PC-3 (cell line): ENCODE measurements around the gene ZFP36. TPM values are rescaled to one million over a fixed set of nuclear protein-coding genes. Genes with fewer than 3 reads are reported as not detected.

Source experiments
- ATAC-seq: fragments of 200-7000 bp; cut with Tn5 transposase; 2 replicates; pipeline ENCODE4 v1.9.1; 2020; ENCODE audit warnings: mild to moderate bottlenecking, moderate library complexity
- Bru-seq: library from RNA; stranded (reverse); fragments of 400-500 nt; gene quantifications from one replicate; lab custom pipeline; 2021; lab: Mats Ljungman, UMichigan
- BruChase-seq, 2 experiments: library from RNA; stranded (reverse); fragments of 400-500 nt; gene quantifications; one replicate each; lab custom pipeline; 2021; lab: Mats Ljungman, UMichigan
- BruUV-seq: library from RNA; stranded (reverse); fragments of 400-500 nt; replicated peaks from 2 replicates; lab custom pipeline; 2021; lab: Mats Ljungman, UMichigan
- CTCF ChIA-PET: fragments of 300-600 bp; sonication (Branson Sonifier 250); formaldehyde crosslinking; loops from one replicate; lab custom pipeline; 2022; ENCODE audit warnings: antibody characterized with exemption; lab: Charles Lee
- POLR2A ChIA-PET: fragments of 300-600 bp; sonication (Branson Sonifier 250); formaldehyde crosslinking; loops from one replicate; lab custom pipeline; 2022; ENCODE audit warnings: antibody characterized with exemption; ENCODE audit not compliant: unreplicated experiment; lab: Charles Lee
- DNase-seq: peaks from one replicate; pipeline ENCODE4 v3.0.0-alpha.2; 2015
- H2AFZ ChIP-seq: fragments of 300-600 bp; sonication (generic); 2 replicates; pipeline ENCODE4 v1.6.0; 2016; ENCODE audit warnings: antibody characterized with exemption, low read length
- H3F3A ChIP-seq: fragments of 300-600 bp; sonication (generic); one replicate; pipeline ENCODE4 v1.6.0; 2017; ENCODE audit warnings: antibody characterized with exemption, low read length, control low read depth, mild to moderate bottlenecking; ENCODE audit not compliant: unreplicated experiment
- H3K27ac ChIP-seq: fragments of 300-600 bp; sonication (generic); 2 replicates; pipeline ENCODE4 v1.5.1; 2016; ENCODE audit warnings: mild to moderate bottlenecking, low read length
- H3K27me3 ChIP-seq: fragments of 300-600 bp; sonication (generic); 2 replicates; pipeline ENCODE4 v1.6.1; 2016; ENCODE audit warnings: low read length, mixed read lengths
- H3K36me3 ChIP-seq: fragments of 300-600 bp; sonication (generic); 2 replicates; pipeline ENCODE4 v1.6.1; 2016; ENCODE audit warnings: low read depth, mixed run types, low read length, mixed read lengths
- H3K4me1 ChIP-seq: fragments of 300-600 bp; sonication (generic); 2 replicates; pipeline ENCODE4 v1.5.1; 2016; ENCODE audit warnings: low read length; ENCODE audit not compliant: insufficient read depth
- H3K4me2 ChIP-seq: fragments of 300-600 bp; sonication (generic); 2 replicates; pipeline ENCODE4 v1.6.0; 2016; ENCODE audit warnings: low read length
- H3K4me3 ChIP-seq: fragments of 300-600 bp; sonication (generic); 2 replicates; pipeline ENCODE4 v1.5.1; 2016; ENCODE audit warnings: mild to moderate bottlenecking, low read length, mixed read lengths
- H3K79me2 ChIP-seq: fragments of 300-600 bp; sonication (generic); 2 replicates; pipeline ENCODE4 v1.6.1; 2017; ENCODE audit warnings: low read length, mixed read lengths
- H3K9ac ChIP-seq: fragments of 300-600 bp; sonication (generic); 2 replicates; pipeline ENCODE4 v1.6.0; 2016; ENCODE audit warnings: mild to moderate bottlenecking, low read length
- H3K9me2 ChIP-seq: fragments of 300-600 bp; sonication (generic); replicated peaks from 2 replicates; pipeline ENCODE4 v1.6.1; 2016; ENCODE audit warnings: mixed run types, low read length, mixed read lengths
- H3K9me3 ChIP-seq: fragments of 300-600 bp; sonication (generic); 2 replicates; pipeline ENCODE4 v1.6.1; 2016; ENCODE audit warnings: low read length, mixed read lengths
- H4K20me1 ChIP-seq: fragments of 300-600 bp; sonication (generic); 2 replicates; pipeline ENCODE4 v1.6.1; 2016; ENCODE audit warnings: low read length, mixed read lengths
- CTCF ChIP-seq: fragments of 300-600 bp; sonication (generic); conservative IDR thresholded peaks from 2 replicates; pipeline ENCODE4 v1.5.1; 2017; ENCODE audit warnings: antibody characterized with exemption, low read depth, mild to moderate bottlenecking, low read length
- EZH2 ChIP-seq: fragments of 300-600 bp; sonication (generic); IDR thresholded peaks from one replicate; pipeline ENCODE4 v1.6.1; 2017; ENCODE audit warnings: antibody characterized with exemption, mild to moderate bottlenecking, low read length; ENCODE audit not compliant: unreplicated experiment
- EZH2phosphoT487 ChIP-seq: fragments of 300-600 bp; sonication (generic); IDR thresholded peaks from 2 replicates; pipeline ENCODE4 v1.6.1; 2018; ENCODE audit warnings: mild to moderate bottlenecking, antibody characterized with exemption, low read length, borderline replicate concordance
- intact Hi-C: fragments of 100-400 bp; cut with micrococcal nuclease; formaldehyde crosslinking; loops from 2 replicates; pipeline ENCODE4 v1.9.0; 2023
- long read RNA-seq: library from polyadenylated mRNA; unstranded; transcript quantifications from one replicate; pipeline ENCODE4 v2.0.0, GENCODE V29; 2021; ENCODE audit not compliant: unreplicated experiment
- total RNA-seq: library from RNA; depleted of rRNA; stranded (reverse); fragments of >200 nt; gene quantifications from 2 replicates; pipeline ENCODE4 v1.2.3, GENCODE V29; 2014; rRNA removed

ZFP36 gene
- total RNA-seq (32.7 and 68.4 TPM in 2 replicates), Bru-seq, nascent RNA (percentile 93 among the genes with signal in this experiment), BruChase-seq, experiment 1, labeled RNA remaining after a 6-hour chase (percentile 74 among the genes with signal in this experiment), BruChase-seq, experiment 2, labeled RNA remaining after a 2-hour chase (percentile 83 among the genes with signal in this experiment)
- long read RNA-seq, transcript ZFP36-203 (2 exons, 1,786 nt) = major isoform, 11 of 25 reads
- long read RNA-seq, partial matches to known transcripts = 0 of 25 reads
- long read RNA-seq, other reads (novel, unspliced or antisense) = 14 of 25 reads

GRCh38 chr19:39406656-39407409, at the start of gene ZFP36:
Gene ZFP36 (plus strand): TSS chr19:39406847. CDS start chr19:39406905, 58 bp downstream.
- ChIA-PET CTCF (no interaction called here), POLR2A (interaction anchor here (0.6 kb wide), 2 partner anchors 100 to 757 kb away, joined by 3 to 4 read pairs; no protein-coding TSS in a partner anchor)
- intact Hi-C loops = no loop called here
- Histone ChIP-seq H3K79me2 (peaks cover 22% of the 10 kb centered on the region), H3K9me2 (no peaks in the 10 kb centered on the region), H3K9me3 (no peaks in the 10 kb centered on the region), H3K27me3 (no peaks in the 10 kb centered on the region), H3K27ac (peak within 1 kb of the TSS; percentile 83), H3K36me3 (peaks cover 9% of the 10 kb centered on the region), H4K20me1 (peaks cover 20% of the 10 kb centered on the region), H2AFZ (peak within 1 kb of the TSS; percentile 45; the same call in 1 of the 2 replicates), H3F3A (no peaks in the 10 kb centered on the region), H3K4me2 (peak within 1 kb of the TSS; percentile 99), H3K4me3 (peak within 1 kb of the TSS; percentile 100), H3K9ac (peak within 1 kb of the TSS; percentile 94), H3K4me1 (peaks cover 51% of the 10 kb centered on the region)
- ATAC-seq = peak; percentile 9
- peak; percentile 64 for DNase-seq
- TSS peak; percentile 80 for BruUV-seq
- no peak for TF ChIP-seq EZH2phosphoT487
- no peak for TF ChIP-seq EZH2
- no peak for TF ChIP-seq CTCF

- POLR2A ChIA-PET = no interaction called here
Measured at GRCh38 chr19:39359026-39359425, 47.6 kb upstream of the ZFP36 start.

More at GRCh38 chr19:39359026-39359425, 47.6 kb upstream of the ZFP36 start:
- H3K9ac ChIP-seq = no peak overlapping the region
- H3K36me3 ChIP-seq = no peaks in the 10 kb centered on the region; the same call in 1 of the 2 replicates
- CTCF ChIA-PET = no interaction called here
- no TSS peak for BruUV-seq
- DNase-seq (no peak), ATAC-seq (no peak)
- no peak overlapping the region for H2AFZ ChIP-seq
- H3K27me3 ChIP-seq = no peaks in the 10 kb centered on the region
- no peaks in the 10 kb centered on the region for H3K79me2 ChIP-seq
- no peak overlapping the region for H3K4me3 ChIP-seq
- no peak overlapping the region for H3K27ac ChIP-seq
- H3F3A ChIP-seq = no peaks in the 10 kb centered on the region
- H3K4me1 ChIP-seq = 0 out of 2 replicates have a peak, but pooled peaks cover 5% of the 10 kb centered on the region
- intact Hi-C loops = no loop called here
- H3K9me2 ChIP-seq = no peaks in the 10 kb centered on the region
- TF ChIP-seq EZH2 (no peak), EZH2phosphoT487 (no peak), CTCF (no peak)
- no peak overlapping the region for H3K4me2 ChIP-seq
- H3K9me3 ChIP-seq = no peaks in the 10 kb centered on the region
- no peaks in the 10 kb centered on the region for H4K20me1 ChIP-seq
